ENCODE results near the gene CTSA.

The CTSA gene

GRCh38 chr20:45909817-45910669 is 18.9 kb downstream of the CTSA start:
- H2AFZ ChIP-seq (ENCODE audit: low read depth, low read length) = no peak overlapping the region
- H3K79me2 ChIP-seq (ENCODE audit: low read length) = no peaks in the 10 kb centered on the region; the same call in 1 of the 2 replicates
- no peak for TF ChIP-seq CTCF (IDR thresholded peaks at IDR 0.05; ENCODE audit: low read depth, low read length)
- no peak for TF ChIP-seq EZH2phosphoT487 (IDR thresholded peaks at IDR 0.05; ENCODE audit: low read depth)
- H3K4me2 ChIP-seq (ENCODE audit: low read length) = peak overlapping the region; percentile 92
- H3K4me3 ChIP-seq (ENCODE audit: low read length) = peak overlapping the region; percentile 73
- no peaks in the 10 kb centered on the region for H3K27me3 ChIP-seq (ENCODE audit: low read depth, low read length)
- H3K27ac ChIP-seq (ENCODE audit: low read length) = no peak overlapping the region
- no peak overlapping the region for H3K9ac ChIP-seq (ENCODE audit: low read length)
- H4K20me1 ChIP-seq (ENCODE audit: insufficient read depth, low read length) = no peaks in the 10 kb centered on the region
- H3K9me3 ChIP-seq (ENCODE audit: insufficient read depth, low read length) = no peaks in the 10 kb centered on the region
- H3K36me3 ChIP-seq (replicated peaks; ENCODE audit: low read depth, low read length) = no peaks in the 10 kb centered on the region
- peaks cover 40% of the 10 kb centered on the region for H3K4me1 ChIP-seq (ENCODE audit: low read length)

- peak overlapping the region; percentile 92 for H3K4me2 ChIP-seq (ENCODE audit: low read length)
- no peaks in the 10 kb centered on the region for H3K36me3 ChIP-seq (replicated peaks; ENCODE audit: low read depth, low read length)
- H2AFZ ChIP-seq (ENCODE audit: low read depth, low read length) = no peak overlapping the region
- no peaks in the 10 kb centered on the region for H3K9me3 ChIP-seq (ENCODE audit: insufficient read depth, low read length)
- peak overlapping the region; percentile 77 for H3K9ac ChIP-seq (ENCODE audit: low read length)
- H4K20me1 ChIP-seq (ENCODE audit: insufficient read depth, low read length) = no peaks in the 10 kb centered on the region
- H3K27ac ChIP-seq (ENCODE audit: low read length) = peak overlapping the region; percentile 69
- TF ChIP-seq CTCF (IDR thresholded peaks at IDR 0.05; ENCODE audit: low read depth, low read length) = no peak
- TF ChIP-seq EZH2phosphoT487 (IDR thresholded peaks at IDR 0.05; ENCODE audit: low read depth) = no peak
- no peaks in the 10 kb centered on the region; the same call in 1 of the 2 replicates for H3K79me2 ChIP-seq (ENCODE audit: low read length)
- peak overlapping the region; percentile 73 for H3K4me3 ChIP-seq (ENCODE audit: low read length)
- no peaks in the 10 kb centered on the region for H3K27me3 ChIP-seq (ENCODE audit: low read depth, low read length)
- peaks cover 40% of the 10 kb centered on the region for H3K4me1 ChIP-seq (ENCODE audit: low read length)
Measured at GRCh38 chr20:45910670-45911485, 19.7 kb downstream of the CTSA start.

- no peaks in the 10 kb centered on the region for H3K27me3 ChIP-seq (ENCODE audit: low read depth, low read length)
- peaks cover 40% of the 10 kb centered on the region for H3K4me1 ChIP-seq (ENCODE audit: low read length)
- no peaks in the 10 kb centered on the region for H3K9me3 ChIP-seq (ENCODE audit: insufficient read depth, low read length)
- peak within 1 kb of the TSS; percentile 77 for H3K9ac ChIP-seq (ENCODE audit: low read length)
- H3K79me2 ChIP-seq (ENCODE audit: low read length) = no peaks in the 10 kb centered on the region; the same call in 1 of the 2 replicates
- H3K27ac ChIP-seq (ENCODE audit: low read length) = peak within 1 kb of the TSS; percentile 69
- H3K4me3 ChIP-seq (ENCODE audit: low read length) = peak within 1 kb of the TSS; percentile 73
- TF ChIP-seq EZH2phosphoT487 (IDR thresholded peaks at IDR 0.05; ENCODE audit: low read depth) (no peak), CTCF (IDR thresholded peaks at IDR 0.05; ENCODE audit: low read depth, low read length) (no peak)
- peak within 1 kb of the TSS; percentile 78 for H2AFZ ChIP-seq (ENCODE audit: low read depth, low read length)
- H3K4me2 ChIP-seq (ENCODE audit: low read length) = peak within 1 kb of the TSS; percentile 92
- H4K20me1 ChIP-seq (ENCODE audit: insufficient read depth, low read length) = no peaks in the 10 kb centered on the region
- H3K36me3 ChIP-seq (replicated peaks; ENCODE audit: low read depth, low read length) = no peaks in the 10 kb centered on the region
Measured at GRCh38 chr20:45911486-45912343, 20.6 kb downstream of the CTSA start, which contains the start of gene PLTP. TSS of gene PLTP (minus strand) at chr20:45912155. CDS start at chr20:45911452, 703 bp downstream.

All from OCI-LY3 (cell line).